Left lung (tissue), 14 donors: ENCODE data around the gene MKRN2. TPM values are rescaled to one million over a fixed set of nuclear protein-coding genes. Genes with fewer than 3 reads are reported as not detected.

Source experiments
- ATAC-seq: fragments of 200-7000 bp; cut with Tn5 transposase; one replicate; pipeline ENCODE4 v1.9.1; 2020; ENCODE audit warnings: moderate library complexity
- DNase-seq, 4 donors: peaks; one replicate each; pipeline ENCODE4 v3.0.0-alpha.2; 2013 to 2020
- H3K27ac ChIP-seq, 2 donors: fragments of 200-600 bp; sonication (generic) in 1 of 2; one replicate each; pipeline versions ENCODE4 v1.5.0 to v1.8.0; 2020 to 2021
- H3K27me3 ChIP-seq, 2 donors: fragments of 200-600 bp; sonication (generic) in 1 of 2; one replicate each; pipeline versions ENCODE4 v1.5.0 to v1.8.0; 2020 to 2021
- H3K36me3 ChIP-seq, 2 donors: fragments of 200-600 bp; sonication (generic) in 1 of 2; one replicate each; pipeline versions ENCODE4 v1.5.0 to v1.8.0; 2020 to 2021
- H3K4me1 ChIP-seq, 2 donors: fragments of 200-600 bp; one replicate each; pipeline ENCODE4 v1.8.0; 2021
- H3K4me3 ChIP-seq, 2 donors: fragments of 200-600 bp; sonication (generic) in 1 of 2; one replicate each; pipeline versions ENCODE4 v1.5.0 to v1.8.0; 2020 to 2021; ENCODE audit warnings: mild to moderate bottlenecking in 1 of 2
- H3K9me3 ChIP-seq, 2 donors: fragments of 200-600 bp; sonication (generic) in 1 of 2; one replicate each; pipeline versions ENCODE4 v1.5.0 to v1.8.0; 2020 to 2021
- intact Hi-C, 2 donors: fragments of 100-400 bp; cut with DNase I; formaldehyde crosslinking; loops; one replicate each; pipeline versions ENCODE4 v1.11.2 to v1.14.2; 2022
- long read RNA-seq, 12 donors: library from polyadenylated mRNA in 2 of 12; unstranded in 2 of 12; transcript quantifications; one replicate each; pipeline ENCODE4 v2.0.0 and lab custom pipeline, GENCODE V29; 2019 to 2026
- polyA plus RNA-seq, 6 donors: library from polyadenylated mRNA; unstranded; fragments of 120-200 nt; gene quantifications; one replicate each; pipeline ENCODE4 v1.2.1, GENCODE V29; 2013; ENCODE audit not compliant: insufficient read length in 6 of 6
- total RNA-seq, 2 donors: library from RNA; stranded (reverse); fragmentation: NEBNext Ultra II Directional; extraction: Animal tissue kit (Norgen Biotek cat#: 25700); gene quantifications; one replicate each; pipeline ENCODE4 v1.2.1, GENCODE V29; 2021
- TF ChIP-seq, protein P1 (sequence below), 2 donors: fragments of 200-600 bp; sonication (generic) in 1 of 2; IDR thresholded peaks; one replicate each; pipeline versions ENCODE4 v1.5.0 to v1.8.0; 2021; ENCODE audit warnings: antibody characterized with exemption in 2 of 2
- donor health status: DM: no; HTN: yes; CAD: no.
- donor health status: DM: no; HTN: no; CAD: no.

Gene MKRN2, protein sequence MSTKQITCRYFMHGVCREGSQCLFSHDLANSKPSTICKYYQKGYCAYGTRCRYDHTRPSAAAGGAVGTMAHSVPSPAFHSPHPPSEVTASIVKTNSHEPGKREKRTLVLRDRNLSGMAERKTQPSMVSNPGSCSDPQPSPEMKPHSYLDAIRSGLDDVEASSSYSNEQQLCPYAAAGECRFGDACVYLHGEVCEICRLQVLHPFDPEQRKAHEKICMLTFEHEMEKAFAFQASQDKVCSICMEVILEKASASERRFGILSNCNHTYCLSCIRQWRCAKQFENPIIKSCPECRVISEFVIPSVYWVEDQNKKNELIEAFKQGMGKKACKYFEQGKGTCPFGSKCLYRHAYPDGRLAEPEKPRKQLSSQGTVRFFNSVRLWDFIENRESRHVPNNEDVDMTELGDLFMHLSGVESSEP
- 10 to 100 TPM; 20.3 to 23.4 TPM for total RNA-seq
- 10 to 100 TPM; 36.4 to 40.5 (median 36.9) TPM for polyA plus RNA-seq
- long read RNA-seq, donor 1, transcript MKRN2-201 (8 exons, 2,848 nt) = major isoform, 9 of 177 reads
- long read RNA-seq, donor 1, partial matches to known transcripts = 161 of 177 reads
- long read RNA-seq, donor 1, other reads (novel, unspliced or antisense) = 5 of 177 reads
- long read RNA-seq, donor 2, transcript MKRN2-201 (8 exons, 2,848 nt) = major isoform, 14 of 38 reads
- long read RNA-seq, donor 2, partial matches to known transcripts = 15 of 38 reads
- long read RNA-seq, donor 2, other reads (novel, unspliced or antisense) = 8 of 38 reads
- long read RNA-seq, donor 3, transcript MKRN2-201 (8 exons, 2,848 nt) = major isoform, 8 of 9 reads
- long read RNA-seq, donor 3, partial matches to known transcripts = 0 of 9 reads
- long read RNA-seq, donor 3, other reads (novel, unspliced or antisense) = 0 of 9 reads
- long read RNA-seq, donor 4, partial matches to known transcripts = 0 of 5 reads
- long read RNA-seq, donor 4, other reads (novel, unspliced or antisense) = 0 of 5 reads
- long read RNA-seq, donor 5, transcript MKRN2-201 (8 exons, 2,848 nt) = major isoform, 5 of 45 reads
- long read RNA-seq, donor 5, partial matches to known transcripts = 35 of 45 reads
- long read RNA-seq, donor 5, other reads (novel, unspliced or antisense) = 5 of 45 reads
- long read RNA-seq, donor 6, transcript MKRN2-201 (8 exons, 2,848 nt) = major isoform, 14 of 14 reads
- long read RNA-seq, donor 6, partial matches to known transcripts = 0 of 14 reads
- long read RNA-seq, donor 6, other reads (novel, unspliced or antisense) = 0 of 14 reads
- long read RNA-seq, donor 7, transcript MKRN2-201 (8 exons, 2,848 nt) = major isoform, 8 of 19 reads
- long read RNA-seq, donor 7, partial matches to known transcripts = 11 of 19 reads
- long read RNA-seq, donor 7, other reads (novel, unspliced or antisense) = 0 of 19 reads
- long read RNA-seq, donor 8, transcript MKRN2-201 (8 exons, 2,848 nt) = major isoform, 10 of 58 reads
- long read RNA-seq, donor 8, partial matches to known transcripts = 42 of 58 reads
- long read RNA-seq, donor 8, other reads (novel, unspliced or antisense) = 5 of 58 reads
- long read RNA-seq, donor 9 = 0 reads
- long read RNA-seq, donor 10, transcript MKRN2-201 (8 exons, 2,848 nt) = major isoform, 9 of 12 reads
- long read RNA-seq, donor 10, partial matches to known transcripts = 1 of 12 reads
- long read RNA-seq, donor 10, other reads (novel, unspliced or antisense) = 2 of 12 reads
- long read RNA-seq, donor 11, transcript MKRN2-201 (8 exons, 2,848 nt) = major isoform, 9 of 12 reads
- long read RNA-seq, donor 11, partial matches to known transcripts = 0 of 12 reads
- long read RNA-seq, donor 11, other reads (novel, unspliced or antisense) = 0 of 12 reads
- long read RNA-seq, donor 12, transcript MKRN2-201 (8 exons, 2,848 nt) = major isoform, 5 of 121 reads
- long read RNA-seq, donor 12, partial matches to known transcripts = 116 of 121 reads
- long read RNA-seq, donor 12, other reads (novel, unspliced or antisense) = 0 of 121 reads

DNA sequence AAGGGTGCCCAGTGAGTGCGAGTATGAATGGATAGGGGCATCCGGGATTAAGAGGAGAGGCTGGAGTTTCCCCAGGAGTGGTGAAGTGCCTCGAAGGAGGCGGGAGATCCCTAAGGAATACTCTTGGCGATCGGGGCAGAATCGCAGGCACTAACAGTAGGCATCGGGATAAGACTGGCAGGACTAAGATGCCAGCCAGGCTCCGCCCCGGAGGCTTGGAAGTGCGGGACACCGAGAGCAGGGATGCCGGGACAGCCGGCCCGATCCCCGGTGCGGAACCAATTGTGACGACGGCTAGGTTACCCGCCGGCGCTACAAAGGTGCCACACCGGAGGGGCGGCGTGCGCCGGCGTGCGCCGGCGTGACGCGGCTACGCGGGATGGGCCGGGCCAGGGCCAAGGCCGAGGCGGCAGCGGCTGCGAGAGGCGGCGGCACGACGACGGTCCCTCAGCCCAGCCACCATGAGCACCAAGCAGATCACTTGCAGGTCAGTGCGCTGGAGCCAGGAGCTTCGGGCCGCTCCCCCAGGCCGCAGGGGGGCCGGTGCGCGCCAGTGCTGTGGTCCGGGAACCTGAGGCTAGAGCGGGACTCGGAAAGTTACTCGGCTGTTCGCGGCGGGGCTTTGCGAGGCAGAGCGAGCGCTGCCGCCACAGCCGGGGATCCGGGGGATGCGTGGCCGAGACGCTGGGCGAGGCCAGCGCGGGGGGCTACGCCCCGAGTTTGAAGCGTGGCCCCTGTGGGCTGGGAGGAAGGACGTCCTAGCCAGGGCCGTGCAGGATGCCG lies at the start of gene MKRN2:
Gene MKRN2, plus strand, starts transcription at position 398 of the 783 bp plus-strand sequence. Its CDS starts 64 bp downstream, at position 462.
- peaks cover 13 to 60% of the 10 kb centered on the region in 2 donors for H3K4me1 ChIP-seq
- intact Hi-C loops = no loop called here

DNA sequence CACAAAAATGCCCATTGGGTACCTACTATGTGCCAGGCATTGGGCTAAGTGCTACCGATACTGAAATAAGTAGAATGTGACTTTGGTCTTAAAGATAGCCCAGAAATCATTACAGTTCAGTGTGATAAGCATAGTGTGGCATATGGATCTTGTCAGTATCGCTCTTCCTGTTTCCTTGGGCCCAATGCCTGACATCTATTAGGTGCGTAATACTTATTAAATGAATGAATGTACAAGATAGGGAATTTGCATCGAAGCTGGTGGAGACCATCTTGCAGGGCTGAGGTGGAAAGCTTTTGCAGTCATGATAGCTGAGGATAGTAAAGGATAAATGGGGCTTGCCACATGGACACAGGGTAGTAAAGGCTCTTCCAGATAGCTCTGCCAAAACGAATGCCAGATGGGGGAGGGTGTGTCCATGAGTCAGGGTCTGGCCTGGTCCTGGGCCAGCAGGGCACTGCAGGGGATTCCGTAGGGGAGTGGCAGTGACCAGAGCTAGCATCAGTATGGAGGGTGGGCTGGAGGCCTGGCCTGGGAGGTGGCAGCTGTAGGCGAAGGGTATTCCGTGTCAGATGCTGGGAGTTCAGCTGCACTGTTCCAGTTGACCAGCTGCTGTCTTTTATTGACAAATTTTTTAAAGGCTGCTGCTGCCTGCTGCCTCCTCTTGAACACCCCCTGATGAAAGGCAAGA lies 49.2 kb upstream of the MKRN2 start:
- Histone ChIP-seq H3K27me3 (no peaks in the 10 kb centered on the region), H3K27ac (no peak overlapping the region), H3K36me3 (peaks cover 0 to 42% of the 10 kb centered on the region in 2 donors), H3K9me3 (no peaks in the 10 kb centered on the region), H3K4me3 (no peak overlapping the region), H3K4me1 (peaks cover 0 to 4% of the 10 kb centered on the region in 2 donors)
- DNase-seq = peak in 2 of 4 donors; percentile 63 to 68
- TF ChIP-seq, protein P1, sequence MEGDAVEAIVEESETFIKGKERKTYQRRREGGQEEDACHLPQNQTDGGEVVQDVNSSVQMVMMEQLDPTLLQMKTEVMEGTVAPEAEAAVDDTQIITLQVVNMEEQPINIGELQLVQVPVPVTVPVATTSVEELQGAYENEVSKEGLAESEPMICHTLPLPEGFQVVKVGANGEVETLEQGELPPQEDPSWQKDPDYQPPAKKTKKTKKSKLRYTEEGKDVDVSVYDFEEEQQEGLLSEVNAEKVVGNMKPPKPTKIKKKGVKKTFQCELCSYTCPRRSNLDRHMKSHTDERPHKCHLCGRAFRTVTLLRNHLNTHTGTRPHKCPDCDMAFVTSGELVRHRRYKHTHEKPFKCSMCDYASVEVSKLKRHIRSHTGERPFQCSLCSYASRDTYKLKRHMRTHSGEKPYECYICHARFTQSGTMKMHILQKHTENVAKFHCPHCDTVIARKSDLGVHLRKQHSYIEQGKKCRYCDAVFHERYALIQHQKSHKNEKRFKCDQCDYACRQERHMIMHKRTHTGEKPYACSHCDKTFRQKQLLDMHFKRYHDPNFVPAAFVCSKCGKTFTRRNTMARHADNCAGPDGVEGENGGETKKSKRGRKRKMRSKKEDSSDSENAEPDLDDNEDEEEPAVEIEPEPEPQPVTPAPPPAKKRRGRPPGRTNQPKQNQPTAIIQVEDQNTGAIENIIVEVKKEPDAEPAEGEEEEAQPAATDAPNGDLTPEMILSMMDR (IDR thresholded peaks at IDR 0.05) = no peak
- ATAC-seq = peak; percentile 43
- intact Hi-C loops = no loop called here

More for the DNA sequence above, at the start of gene MKRN2:
- Histone ChIP-seq H3K9me3 (no peaks in the 10 kb centered on the region), H3K36me3 (no peaks in the 10 kb centered on the region), H3K27ac (peak within 1 kb of the TSS; percentile 94 to 98), H3K4me3 (peak within 1 kb of the TSS; percentile 82 to 84), H3K27me3 (peaks cover 0 to 32% of the 10 kb centered on the region in 2 donors)
- DNase-seq (peak; percentile 87 to 97 (median 90)), ATAC-seq (peak; percentile 97)
- TF ChIP-seq, protein P1 (IDR thresholded peaks at IDR 0.05) = no peak

DNA sequence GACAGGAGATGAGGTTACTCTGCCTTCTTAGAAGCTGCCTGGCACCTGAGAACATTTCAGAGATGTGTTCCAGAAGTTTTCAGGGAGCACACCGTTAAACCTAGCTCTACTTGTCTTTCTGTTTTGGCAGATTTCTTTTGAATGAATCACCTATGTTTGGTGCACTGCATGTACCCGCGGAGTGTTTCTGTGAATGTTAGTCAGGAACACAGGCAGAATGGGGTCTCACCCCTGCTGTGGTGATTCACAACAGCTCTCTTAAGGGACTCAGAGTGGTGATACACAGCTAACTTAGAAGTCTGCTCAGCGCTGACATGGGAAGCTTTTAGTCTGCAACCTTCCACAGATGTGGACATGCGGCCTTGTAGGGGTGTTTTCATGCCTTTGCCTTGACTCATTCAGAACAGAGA lies 48.6 kb upstream of the MKRN2 start:
- ATAC-seq (peak; percentile 79), DNase-seq (no peak)
- Histone ChIP-seq H3K4me3 (no peak overlapping the region), H3K9me3 (no peaks in the 10 kb centered on the region), H3K27ac (no peak overlapping the region), H3K4me1 (peaks cover 0 to 4% of the 10 kb centered on the region in 2 donors), H3K27me3 (no peaks in the 10 kb centered on the region), H3K36me3 (peaks cover 0 to 39% of the 10 kb centered on the region in 2 donors)
- TF ChIP-seq, protein P1 (IDR thresholded peaks at IDR 0.05) = no peak
- intact Hi-C loops = no loop called here
